Activated CD8-positive, alpha-beta memory T cell treated with anti-CD3 and anti-CD28 coated beads for 24 hours (primary cell): Measurements from ENCODE around the gene KDM5B.

Experiments used
- DNase-seq: peaks from one replicate; pipeline ENCODE4 v3.0.0-alpha.2; 2020

KDM5B gene

DNA sequence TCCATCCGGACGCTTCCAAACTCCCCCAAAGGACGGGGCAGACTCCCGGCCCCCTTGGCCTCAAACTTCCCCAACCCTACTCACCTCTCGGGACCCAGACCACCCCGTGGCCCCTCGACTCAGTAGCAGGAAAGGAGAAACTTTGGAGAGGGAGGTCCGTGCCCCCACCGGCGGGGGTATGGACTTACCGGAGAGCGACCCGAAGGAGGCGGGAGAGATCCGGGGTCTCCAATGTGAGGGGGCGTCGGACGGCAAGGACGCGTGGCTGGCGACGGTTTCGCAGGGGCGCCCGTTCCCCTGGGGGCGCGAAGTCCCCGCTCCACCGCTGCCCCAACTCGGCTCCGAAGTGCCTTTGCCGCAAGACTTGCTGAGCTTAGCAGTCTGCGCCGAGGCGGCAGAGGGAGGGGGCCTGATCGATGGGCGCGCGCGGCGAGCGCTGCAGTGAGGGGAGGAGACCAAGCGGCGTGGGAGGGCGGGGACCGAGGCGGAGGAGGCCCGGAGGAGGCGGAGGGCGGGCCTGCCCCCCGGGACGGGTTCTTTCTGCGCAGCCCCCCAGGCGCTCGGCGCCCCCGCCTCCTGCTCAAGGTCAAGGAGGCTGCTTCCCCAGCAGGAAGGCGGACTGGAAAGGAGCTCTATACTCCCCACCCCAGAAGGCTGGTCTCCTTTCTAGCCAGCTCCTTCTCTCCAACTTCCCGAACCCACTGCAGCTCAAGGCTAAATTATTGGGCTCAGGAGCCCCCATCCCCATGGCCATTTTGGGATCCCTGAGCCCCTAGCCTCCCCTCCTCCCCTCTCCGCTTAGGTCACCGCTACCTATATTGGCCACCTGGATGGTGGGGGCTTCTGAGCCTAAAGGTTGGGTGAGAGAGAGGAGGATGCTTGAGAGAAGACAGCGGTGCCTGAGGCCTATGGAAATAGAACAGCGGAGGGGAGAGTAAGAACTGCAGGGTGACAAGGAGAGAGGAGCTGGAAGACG is 97.9 kb downstream of the KDM5B start, which contains the start of gene SYT2:
Gene SYT2 (minus strand): TSS at position 385 of the 976 bp plus-strand sequence. CDS start 104,682 bp downstream, outside the sequence.
- DNase-seq: no peak

- DNase-seq: no peak
Measured at GRCh38 chr1:202709276-202710041, 98.8 kb downstream of the KDM5B start.

DNA sequence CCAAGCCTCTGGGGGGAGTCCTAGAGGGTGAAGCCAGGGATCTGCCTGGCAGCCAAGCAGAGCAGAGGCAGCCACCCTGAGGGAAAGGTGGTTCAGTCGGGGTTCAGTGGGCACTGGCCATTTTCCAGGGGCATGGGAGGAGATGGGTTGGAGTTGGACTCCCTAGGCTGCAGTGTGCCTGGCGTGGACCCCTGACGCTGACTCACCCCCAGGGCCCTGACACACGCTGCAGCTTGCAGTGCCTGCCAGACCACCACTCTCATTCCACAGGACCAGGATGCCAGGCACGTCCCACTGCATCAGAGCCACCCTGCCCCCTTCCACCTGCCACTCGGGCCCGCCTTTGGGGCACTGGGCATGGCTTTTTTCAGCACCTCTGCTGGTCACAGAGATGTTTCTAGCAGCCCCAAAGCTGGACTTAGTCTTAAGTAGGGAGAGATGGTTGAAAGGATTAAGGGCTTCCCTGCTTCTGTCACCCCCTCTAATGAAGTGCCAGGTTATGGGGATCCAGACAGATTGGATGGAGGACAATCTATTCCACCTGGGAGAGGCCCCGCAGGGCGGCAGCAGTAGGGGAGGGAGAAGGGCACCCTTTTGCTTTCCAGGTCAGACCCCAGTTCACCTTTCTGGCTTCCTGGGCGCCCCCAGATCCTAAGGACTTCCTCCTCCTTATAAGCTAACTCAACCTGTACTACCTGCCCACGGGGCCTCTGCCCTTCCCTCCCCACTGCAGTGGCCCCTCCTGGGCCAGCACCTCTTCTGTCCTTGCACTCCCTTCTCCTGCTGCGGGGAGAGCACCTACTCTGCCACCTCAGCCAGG is 99.6 kb downstream of the KDM5B start:
- no peak for DNase-seq

- DNase-seq: no peak
Measured at GRCh38 chr1:202706851-202707250, 101.4 kb downstream of the KDM5B start.

DNA sequence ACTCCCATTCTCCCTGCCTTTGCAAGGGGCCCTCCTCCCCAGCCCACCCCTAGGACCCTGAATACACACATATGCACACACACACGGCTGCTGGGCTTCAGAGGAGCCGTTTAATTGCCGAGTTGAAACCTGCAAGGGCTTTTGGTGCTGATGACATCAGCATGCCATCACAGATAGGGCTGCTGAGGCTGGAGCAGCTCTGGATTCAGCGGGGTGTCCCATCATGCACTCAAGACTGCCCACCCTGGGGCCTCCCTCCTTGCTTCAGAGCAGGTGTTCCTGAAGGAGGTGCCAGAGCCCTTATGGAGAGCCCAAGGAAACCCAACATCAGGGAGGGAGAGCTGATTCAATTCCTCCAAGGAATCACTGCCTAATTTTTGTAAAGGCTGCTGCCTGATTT is 103.6 kb downstream of the KDM5B start:
- no peak for DNase-seq

GRCh38 chr1:202703191-202703590 is 105.0 kb downstream of the KDM5B start:
- no peak for DNase-seq

GRCh38 chr1:202702088-202702487 is 106.1 kb downstream of the KDM5B start:
- no peak for DNase-seq

DNA sequence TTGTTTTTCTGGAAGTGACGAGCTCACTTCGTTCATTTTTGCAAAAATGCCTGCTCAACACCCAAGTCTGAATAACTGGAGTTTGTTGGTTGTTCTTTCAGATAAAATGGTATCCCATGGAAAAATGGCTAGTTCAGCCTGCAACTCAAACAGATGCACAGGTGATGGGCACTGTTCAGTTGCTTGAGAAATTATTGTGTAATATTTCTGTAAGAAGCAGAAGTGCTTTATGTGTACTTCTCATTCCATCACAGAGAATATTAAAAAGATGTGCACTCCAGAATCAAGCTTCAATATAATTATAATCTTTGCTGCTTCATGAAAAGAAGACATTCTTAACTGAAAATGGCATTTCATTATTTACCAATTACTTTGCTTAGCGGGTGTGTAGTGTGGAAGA is 107.0 kb downstream of the KDM5B start:
- DNase-seq: no peak

DNA sequence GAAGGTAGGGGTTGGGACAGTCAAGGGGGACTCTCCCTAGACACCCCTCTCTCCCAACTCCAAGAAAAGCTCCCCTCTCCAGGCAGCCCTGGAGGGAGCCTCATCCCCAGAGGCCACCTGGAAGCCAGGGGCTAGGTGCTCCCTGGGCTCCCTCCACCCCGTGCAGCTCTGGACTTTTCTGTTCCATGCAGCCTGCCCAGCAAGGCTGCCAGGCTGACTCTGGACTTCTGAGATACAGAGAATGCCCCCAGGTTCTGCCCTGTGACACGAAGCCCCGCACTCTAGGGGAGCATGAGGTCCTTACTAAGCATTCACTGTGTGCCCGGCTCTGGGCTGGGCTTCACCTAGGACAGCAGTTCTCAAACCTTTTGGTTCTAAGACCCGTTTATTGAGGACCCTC is 108.2 kb downstream of the KDM5B start:
- no peak for DNase-seq

DNA sequence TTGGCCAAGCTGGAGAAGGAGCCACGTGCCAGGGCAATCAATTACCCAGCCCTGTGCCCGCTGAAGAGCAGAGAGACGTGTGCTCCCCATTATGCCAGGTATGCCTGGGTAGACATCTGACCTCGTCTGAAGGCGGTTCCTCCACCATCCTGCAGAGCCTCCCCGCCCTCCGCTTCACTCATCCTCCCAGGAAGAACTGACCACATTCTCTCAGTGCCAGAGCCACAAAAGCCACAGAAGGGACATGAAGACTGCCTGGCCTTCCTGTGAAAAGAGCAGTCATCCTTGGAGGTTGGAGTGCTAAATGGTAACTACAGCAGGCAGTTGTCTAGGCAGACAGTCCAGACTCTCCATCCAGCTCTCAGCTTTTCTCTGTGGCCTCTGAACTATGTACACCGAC is 109.9 kb downstream of the KDM5B start:
- DNase-seq: no peak

GRCh38 chr1:202697038-202697437 is 111.2 kb downstream of the KDM5B start:
- DNase-seq: no peak

GRCh38 chr1:202694314-202694713 is 113.9 kb downstream of the KDM5B start:
- no peak for DNase-seq

GRCh38 chr1:202692959-202693555 is 115.2 kb downstream of the KDM5B start:
- DNase-seq: peak; percentile 73

DNA sequence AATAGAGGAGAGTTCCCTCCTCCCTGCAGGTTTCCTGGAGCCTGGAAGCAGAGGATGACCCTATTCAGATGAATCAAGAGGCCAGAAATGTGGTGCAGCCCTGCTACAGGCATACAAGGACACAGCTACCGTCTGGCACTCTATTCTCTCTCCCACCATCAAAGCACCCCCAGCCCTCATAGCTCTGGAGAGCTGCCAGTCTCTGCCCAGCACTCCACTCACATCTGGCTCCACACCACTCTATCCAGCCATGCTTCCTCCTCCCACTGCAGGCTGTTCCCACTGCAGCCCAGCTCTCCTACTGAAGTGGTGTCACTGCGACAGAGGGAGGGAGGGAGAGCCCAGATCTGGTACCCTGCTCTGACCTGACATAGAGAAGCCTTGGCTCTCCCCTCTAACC is 116.4 kb downstream of the KDM5B start:
- no peak for DNase-seq

DNA sequence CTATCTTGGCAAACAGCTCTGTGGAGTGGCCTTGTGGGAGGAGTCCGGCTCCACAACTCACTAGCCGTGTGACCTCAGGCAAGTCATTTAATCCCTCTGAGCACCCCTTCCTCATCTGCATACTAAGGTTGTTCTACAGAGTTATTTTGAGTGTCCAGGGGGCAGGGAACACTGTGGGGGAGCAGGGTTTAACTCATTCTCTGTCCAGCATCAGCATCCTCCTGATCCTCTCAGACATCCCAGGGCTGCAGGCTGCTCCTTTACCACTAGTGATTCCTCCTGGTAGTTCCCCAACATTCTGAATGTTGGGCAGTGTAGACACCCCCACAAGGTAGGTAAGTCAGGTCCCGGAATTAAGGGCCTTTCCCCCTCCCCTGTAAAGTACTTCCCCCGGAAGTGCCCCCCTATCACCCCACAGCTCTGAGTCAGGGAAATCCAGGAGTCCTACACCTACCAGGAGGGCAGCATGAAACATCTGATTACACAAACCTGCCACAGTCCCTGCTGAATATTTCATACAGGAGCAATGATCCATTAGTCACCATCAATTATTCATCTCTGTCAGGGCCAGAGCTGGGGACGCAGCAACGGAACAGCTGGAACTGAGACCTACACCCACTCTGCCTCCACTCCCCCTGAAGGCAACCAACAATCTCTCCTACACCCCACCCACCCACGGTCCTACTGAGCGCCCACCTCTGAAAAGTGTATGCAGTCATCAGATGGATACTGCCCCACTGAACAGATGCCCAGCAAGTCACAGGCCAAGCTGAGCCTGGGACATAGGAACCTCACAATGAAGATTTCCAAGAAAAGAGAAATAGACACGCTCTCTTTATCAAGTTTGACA is 118.5 kb downstream of the KDM5B start:
- no peak for DNase-seq

DNA sequence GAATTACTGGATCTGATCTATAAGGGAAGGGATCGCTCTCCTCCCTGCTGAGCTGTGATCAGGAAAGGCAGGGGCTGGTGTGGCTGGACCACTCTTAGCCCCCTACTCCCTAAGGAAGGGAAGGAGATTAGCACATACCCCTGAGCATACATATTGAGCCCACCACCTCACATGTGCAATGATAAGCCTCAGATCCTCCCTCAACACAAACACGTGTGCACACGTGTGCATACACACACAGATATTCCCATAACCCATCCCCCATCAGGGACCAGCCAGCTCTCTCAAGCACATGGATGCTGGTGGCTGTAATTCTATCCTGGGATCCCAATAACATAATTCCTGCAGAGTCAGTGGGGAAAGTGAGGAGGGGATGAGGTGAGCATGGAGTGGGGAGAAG is 119.1 kb downstream of the KDM5B start:
- DNase-seq: no peak

- no peak for DNase-seq
Measured at GRCh38 chr1:202688401-202688800, 119.8 kb downstream of the KDM5B start.

- DNase-seq: no peak
Measured at GRCh38 chr1:202687798-202688197, 120.4 kb downstream of the KDM5B start.

- DNase-seq: no peak
Measured at GRCh38 chr1:202687370-202687769, 120.9 kb downstream of the KDM5B start.

GRCh38 chr1:202685641-202686040 is 122.6 kb downstream of the KDM5B start:
- no peak for DNase-seq

- DNase-seq: no peak
Measured at GRCh38 chr1:202684716-202685115, 123.5 kb downstream of the KDM5B start.

DNA sequence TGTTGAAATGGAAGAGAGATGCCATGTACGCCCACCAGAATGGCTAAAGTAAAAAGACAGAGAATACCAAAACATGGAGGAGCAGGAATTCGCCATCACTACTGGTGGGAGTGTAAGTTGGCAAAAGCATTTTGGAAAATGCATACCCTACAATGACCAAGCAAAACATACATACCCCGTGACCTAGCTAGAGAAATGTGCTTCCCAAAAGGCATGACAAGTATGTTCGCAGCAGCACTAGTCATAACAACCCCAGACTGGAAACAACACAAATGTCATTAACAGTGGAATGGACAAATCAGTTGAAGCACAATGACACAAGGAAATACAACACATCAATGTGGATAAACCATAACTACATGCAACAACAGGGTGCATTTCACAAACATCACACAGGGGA is 125.2 kb downstream of the KDM5B start:
- no peak for DNase-seq
